Esophagus squamous epithelium (tissue), 4 donors: ENCODE results near the gene FHIT.

Source experiments
- POLR2A ChIP-seq, 4 donors: fragments of 450-650 bp; IDR thresholded peaks; one replicate each; pipeline ENCODE4 v1.6.1; 2017; ENCODE audit warnings: antibody characterized with exemption in 4 of 4, mild to moderate bottlenecking in 4 of 4, moderate library complexity in 3 of 4
- TF ChIP-seq, protein P1 (sequence below), 6 experiments: fragments of 450-650 bp in 4 of 6; fragments of 200-600 bp in 2 of 6; sonication (generic) in 2 of 6; IDR thresholded peaks; one replicate each; pipeline ENCODE4 v1.5.1; 2016 to 2019; ENCODE audit warnings: antibody characterized with exemption in 6 of 6, mild to moderate bottlenecking in 4 of 6, moderate library complexity in 4 of 6

- TF ChIP-seq POLR2A (IDR thresholded peaks at IDR 0.05), result no peak
- TF ChIP-seq, protein P1, sequence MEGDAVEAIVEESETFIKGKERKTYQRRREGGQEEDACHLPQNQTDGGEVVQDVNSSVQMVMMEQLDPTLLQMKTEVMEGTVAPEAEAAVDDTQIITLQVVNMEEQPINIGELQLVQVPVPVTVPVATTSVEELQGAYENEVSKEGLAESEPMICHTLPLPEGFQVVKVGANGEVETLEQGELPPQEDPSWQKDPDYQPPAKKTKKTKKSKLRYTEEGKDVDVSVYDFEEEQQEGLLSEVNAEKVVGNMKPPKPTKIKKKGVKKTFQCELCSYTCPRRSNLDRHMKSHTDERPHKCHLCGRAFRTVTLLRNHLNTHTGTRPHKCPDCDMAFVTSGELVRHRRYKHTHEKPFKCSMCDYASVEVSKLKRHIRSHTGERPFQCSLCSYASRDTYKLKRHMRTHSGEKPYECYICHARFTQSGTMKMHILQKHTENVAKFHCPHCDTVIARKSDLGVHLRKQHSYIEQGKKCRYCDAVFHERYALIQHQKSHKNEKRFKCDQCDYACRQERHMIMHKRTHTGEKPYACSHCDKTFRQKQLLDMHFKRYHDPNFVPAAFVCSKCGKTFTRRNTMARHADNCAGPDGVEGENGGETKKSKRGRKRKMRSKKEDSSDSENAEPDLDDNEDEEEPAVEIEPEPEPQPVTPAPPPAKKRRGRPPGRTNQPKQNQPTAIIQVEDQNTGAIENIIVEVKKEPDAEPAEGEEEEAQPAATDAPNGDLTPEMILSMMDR (IDR thresholded peaks at IDR 0.05), result no peak
These were observed 438.8 kb downstream of the FHIT start for GRCh38 chr3:60812502-60812901.
